CD14-positive monocyte (primary cell): ENCODE data around the gene SLC22A6. TPM values are rescaled to one million over a fixed set of nuclear protein-coding genes. Genes with fewer than 3 reads are reported as not detected.

Experiments
- DNase-seq, 3 donors: peaks; one replicate each; pipeline ENCODE4 v3.0.0-alpha.2; 2011 to 2022
- H2AFZ ChIP-seq: 2 replicates; pipeline ENCODE4 v1.6.0; 2012; ENCODE audit warnings: mild to moderate bottlenecking, low read depth, low read length, inconsistent platforms; ENCODE audit not compliant: insufficient read depth, poor library complexity, severe bottlenecking
- H3K27ac ChIP-seq, 2 donors: 1 replicate in 1 of 2; 2 replicates in 1 of 2; pipeline ENCODE4 v1.5.1; 2012 to 2013; ENCODE audit warnings: low read length in 2 of 2, control low read depth in 1 of 2, inconsistent platforms in 1 of 2, low read depth in 1 of 2, mild to moderate bottlenecking in 1 of 2
- H3K27me3 ChIP-seq, 2 donors: one replicate each; pipeline versions ENCODE4 v1.6.0 to v1.6.1; 2011 to 2013; ENCODE audit warnings: low read length in 2 of 2; ENCODE audit not compliant: control insufficient read depth in 2 of 2, insufficient read depth in 2 of 2
- H3K36me3 ChIP-seq, 2 donors: replicated peaks in 1 of 2; 1 replicate in 1 of 2; 2 replicates in 1 of 2; pipeline versions ENCODE4 v1.5.1 to v1.6.1; 2012 to 2013; ENCODE audit warnings: low read length in 2 of 2, control low read depth in 1 of 2, inconsistent platforms in 1 of 2, mild to moderate bottlenecking in 1 of 2; ENCODE audit not compliant: insufficient read depth in 2 of 2, control insufficient read depth in 1 of 2
- H3K4me1 ChIP-seq, 2 donors: 1 replicate in 1 of 2; 2 replicates in 1 of 2; pipeline versions ENCODE4 v1.5.1 to v1.6.1; 2012 to 2013; ENCODE audit warnings: low read length in 2 of 2, control low read depth in 1 of 2, inconsistent platforms in 1 of 2, mild to moderate bottlenecking in 1 of 2, moderate library complexity in 1 of 2; ENCODE audit not compliant: insufficient read depth in 2 of 2, control insufficient read depth in 1 of 2
- H3K4me2 ChIP-seq: replicated peaks from 2 replicates; pipeline ENCODE3; 2012; ENCODE audit warnings: low read length, moderate library complexity, mild to moderate bottlenecking; ENCODE audit not compliant: poor library complexity, severe bottlenecking; ENCODE audit errors: extremely low read depth
- H3K4me3 ChIP-seq, 3 experiments: fragments of 200-600 bp in 1 of 3; sonication (generic) in 1 of 3; replicated peaks in 1 of 3; 1 replicate in 2 of 3; 2 replicates in 1 of 3; pipeline ENCODE4 v1.5.1; 2011 to 2013; ENCODE audit warnings: low read length in 3 of 3, mild to moderate bottlenecking in 3 of 3, control low read depth in 2 of 3, low read depth in 2 of 3, inconsistent platforms in 1 of 3, moderate library complexity in 1 of 3
- H3K79me2 ChIP-seq: 2 replicates; pipeline ENCODE4 v1.6.0; 2012; ENCODE audit warnings: mild to moderate bottlenecking, control low read depth, inconsistent platforms, low read length, moderate library complexity; ENCODE audit not compliant: insufficient read depth
- H3K9ac ChIP-seq: 2 replicates; pipeline ENCODE4 v1.6.0; 2017; ENCODE audit warnings: low read length, mild to moderate bottlenecking; ENCODE audit not compliant: insufficient read depth, poor library complexity, severe bottlenecking
- H3K9me3 ChIP-seq, 2 donors: replicated peaks in 1 of 2; 1 replicate in 1 of 2; 2 replicates in 1 of 2; pipeline versions ENCODE4 v1.5.1 to v1.6.1; 2012 to 2013; ENCODE audit warnings: low read length in 2 of 2, control low read depth in 1 of 2; ENCODE audit not compliant: control insufficient read depth in 1 of 2, insufficient read depth in 1 of 2
- H4K20me1 ChIP-seq: 2 replicates; pipeline ENCODE4 v1.6.0; 2012; ENCODE audit warnings: mild to moderate bottlenecking, low read length, control low read depth, moderate library complexity; ENCODE audit not compliant: insufficient read depth
- H3K27ac Mint-ChIP-seq, 7 donors: one replicate each; pipeline ENCODE4 v1.8.0; 2020; ENCODE audit warnings: mild to moderate bottlenecking in 7 of 7, mixed read lengths in 7 of 7, moderate library complexity in 6 of 7, inconsistent platforms in 2 of 7
- H3K27me3 Mint-ChIP-seq, 3 donors: one replicate each; pipeline ENCODE4 v1.8.0; 2021 to 2022; ENCODE audit warnings: low read depth in 3 of 3, mild to moderate bottlenecking in 3 of 3, mixed read lengths in 3 of 3, moderate library complexity in 3 of 3, inconsistent platforms in 1 of 3
- H3K36me3 Mint-ChIP-seq, 2 donors: one replicate each; pipeline ENCODE4 v1.8.0; 2020; ENCODE audit warnings: mixed read lengths in 2 of 2, inconsistent platforms in 1 of 2, mild to moderate bottlenecking in 1 of 2
- H3K4me1 Mint-ChIP-seq: one replicate; pipeline ENCODE4 v1.8.0; 2020; ENCODE audit warnings: mild to moderate bottlenecking, mixed read lengths
- H3K4me3 Mint-ChIP-seq, 2 donors: one replicate each; pipeline ENCODE4 v1.8.0; 2020; ENCODE audit warnings: mild to moderate bottlenecking in 2 of 2, mixed read lengths in 2 of 2, moderate library complexity in 1 of 2
- H3K9me3 Mint-ChIP-seq, 7 donors: one replicate each; pipeline ENCODE4 v1.8.0; 2020 to 2022; ENCODE audit warnings: mixed read lengths in 7 of 7, mild to moderate bottlenecking in 6 of 7, moderate library complexity in 6 of 7, inconsistent platforms in 2 of 7
- CTCF ChIP-seq: fragments of 200-600 bp; IDR thresholded peaks from one replicate; pipeline ENCODE4 v1.8.0; 2022; ENCODE audit warnings: antibody characterized with exemption, mild to moderate bottlenecking
- WGBS: methylation state at CpG from one replicate; pipeline ENCODE4 v1.1.5; 2013; ENCODE audit warnings: missing lambda C conversion rate; ENCODE audit not compliant: insufficient coverage; 5-methylcytosine and 5-hydroxymethylcytosine counted together
- intact Hi-C, 2 donors: fragments of 100-400 bp; cut with micrococcal nuclease; formaldehyde crosslinking; loops; one replicate each; pipeline versions ENCODE4 v1.15.0 to v1.15.1; 2023
- polyA plus RNA-seq, 3 donors: library from polyadenylated mRNA; depleted of rRNA in 1 of 3; unstranded in 2 of 3; stranded (reverse) in 1 of 3; fragments of 300-500 nt in 2 of 3; fragments of >200 nt in 1 of 3; fragmentation: Illumina TruSeq in 2 of 3; gene quantifications; 1 replicate in 2 of 3; 2 replicates in 1 of 3; pipeline ENCODE4 v1.2.3, GENCODE V29; 2012 to 2021

The SLC22A6 gene
- polyA plus RNA-seq, 3 donors = not detected

GRCh38 chr11:62961017-62961570, 23.7 kb downstream of the SLC22A6 start:
- WGBS = 87% methylated on average over 3 of the region's 4 CpGs
- H3K9ac ChIP-seq = no peak overlapping the region
- H3K79me2 ChIP-seq = no peaks in the 10 kb centered on the region
- H3K4me2 ChIP-seq = no peak overlapping the region
- H3K4me3 ChIP-seq = no peak overlapping the region
- H3K4me3 Mint-ChIP-seq = no peak overlapping the region
- no peaks in the 10 kb centered on the region for H3K4me1 ChIP-seq
- H3K4me1 Mint-ChIP-seq = peaks cover 8% of the 10 kb centered on the region
- peaks cover 6 to 10% (median 10%) of the 10 kb centered on the region in 3 donors for H3K27me3 Mint-ChIP-seq
- no peaks in the 10 kb centered on the region for H3K36me3 Mint-ChIP-seq
- H2AFZ ChIP-seq = no peak overlapping the region
- no peaks in the 10 kb centered on the region for H4K20me1 ChIP-seq
- intact Hi-C loops = no loop called here
- no peak for DNase-seq
- H3K27me3 ChIP-seq = peaks cover 0 to under 1% of the 10 kb centered on the region in 2 donors
- H3K9me3 Mint-ChIP-seq = no peaks in the 10 kb centered on the region
- TF ChIP-seq CTCF = no peak
- no peaks in the 10 kb centered on the region for H3K9me3 ChIP-seq
- H3K27ac ChIP-seq = no peak overlapping the region
- peak overlapping the region in 1 of 7 donors; percentile 66 for H3K27ac Mint-ChIP-seq
- no peaks in the 10 kb centered on the region for H3K36me3 ChIP-seq

GRCh38 chr11:62959422-62959980, 25.3 kb downstream of the SLC22A6 start:
- no peaks in the 10 kb centered on the region for H4K20me1 ChIP-seq
- H3K9me3 Mint-ChIP-seq = no peaks in the 10 kb centered on the region
- peak overlapping the region in 1 of 2 donors; percentile 24 for H3K4me3 Mint-ChIP-seq
- H3K79me2 ChIP-seq = no peaks in the 10 kb centered on the region
- H3K4me3 ChIP-seq = no peak overlapping the region
- H3K27ac Mint-ChIP-seq = no peak overlapping the region
- peaks cover 8% of the 10 kb centered on the region for H3K4me1 Mint-ChIP-seq
- H3K4me1 ChIP-seq = no peaks in the 10 kb centered on the region
- no peak overlapping the region for H3K9ac ChIP-seq
- no peak for DNase-seq
- no peaks in the 10 kb centered on the region for H3K9me3 ChIP-seq
- no peak for TF ChIP-seq CTCF
- 90% methylated on average over 1 of the region's 1 CpG for WGBS
- peaks cover 6 to 10% (median 10%) of the 10 kb centered on the region in 3 donors for H3K27me3 Mint-ChIP-seq
- no peaks in the 10 kb centered on the region for H3K36me3 Mint-ChIP-seq
- no peak overlapping the region for H3K4me2 ChIP-seq
- H3K27me3 ChIP-seq = no peaks in the 10 kb centered on the region
- H3K36me3 ChIP-seq = no peaks in the 10 kb centered on the region
- H3K27ac ChIP-seq = no peak overlapping the region
- intact Hi-C loops = no loop called here
- no peak overlapping the region for H2AFZ ChIP-seq
